Mammary epithelial cell (primary cell): ENCODE measurements around the gene LPIN2.
"Not testable (repeated sequence)": the region's sequence is repeated elsewhere in the genome, so short reads cannot be mapped to it uniquely, and the experiment has no call there.

ENCODE experiments used
- CTCF ChIP-seq, 2 donors: IDR thresholded peaks in 1 of 2; conservative IDR thresholded peaks in 1 of 2; 2 replicates each; pipeline ENCODE4 v1.5.1; 2011 to 2012; ENCODE audit warnings: inconsistent platforms in 2 of 2, low read length in 2 of 2, mild to moderate bottlenecking in 2 of 2, control low read depth in 1 of 2, low read depth in 1 of 2; ENCODE audit not compliant: insufficient read depth in 1 of 2; ENCODE audit errors: extremely low read depth in 1 of 2
- EZH2 ChIP-seq: IDR thresholded peaks from 2 replicates; pipeline ENCODE4 v1.6.1; 2012; ENCODE audit warnings: low read length, inconsistent platforms, borderline replicate concordance

GRCh38 chr18:3028115-3028514, 15.2 kb upstream of the LPIN2 start:
- TF ChIP-seq CTCF (conservative IDR thresholded peaks at IDR 0.05 in 1 of 2, IDR thresholded peaks at IDR 0.05 in 1 of 2; ENCODE audit: extremely low read depth in 1 of 2, insufficient read depth in 1 of 2, low read depth in 1 of 2, low read length in 2 of 2); EZH2: not testable (repeated sequence)
